Measurements from ENCODE around the gene SLC6A11.

DNA sequence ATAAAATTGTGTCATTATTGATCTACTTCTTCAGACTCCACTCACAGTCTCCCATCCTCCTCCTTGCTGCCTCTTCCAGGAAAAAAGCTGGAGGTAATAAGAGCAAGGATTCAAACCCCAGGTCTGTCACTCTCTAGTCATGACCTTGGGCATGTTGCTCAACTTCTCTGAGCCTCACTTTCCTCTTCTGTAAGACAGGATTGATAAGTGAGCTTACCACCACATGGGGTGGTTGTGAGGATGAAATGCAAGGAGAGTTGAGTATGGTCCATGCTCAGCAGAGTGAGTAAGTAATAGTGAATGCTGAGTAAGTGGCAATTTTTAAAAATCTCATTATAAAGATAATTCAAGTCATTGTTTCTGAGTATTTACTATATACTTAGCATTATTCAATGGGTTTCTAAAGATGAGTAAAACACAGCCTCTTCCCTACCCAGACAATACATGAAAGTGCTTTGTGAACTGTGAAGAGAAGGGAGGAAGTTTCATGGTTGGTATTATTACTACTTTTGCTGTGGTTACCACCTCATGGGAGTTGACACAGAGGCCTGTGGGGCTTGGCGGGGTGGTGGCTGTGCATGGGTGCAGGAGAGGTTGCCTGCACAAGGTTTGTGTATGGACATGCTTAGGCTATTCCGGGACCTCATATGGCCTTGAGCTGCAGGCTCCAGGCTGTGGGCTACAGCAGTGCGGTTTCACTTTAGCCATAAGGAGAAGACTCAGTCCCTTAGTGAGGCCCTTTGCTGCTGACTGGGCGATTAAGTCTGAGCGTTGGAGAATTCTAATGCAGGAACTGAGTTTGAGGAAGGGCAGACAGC, 30.0 kb downstream of the SLC6A11 start:
- TF ChIP-seq, protein P1, sequence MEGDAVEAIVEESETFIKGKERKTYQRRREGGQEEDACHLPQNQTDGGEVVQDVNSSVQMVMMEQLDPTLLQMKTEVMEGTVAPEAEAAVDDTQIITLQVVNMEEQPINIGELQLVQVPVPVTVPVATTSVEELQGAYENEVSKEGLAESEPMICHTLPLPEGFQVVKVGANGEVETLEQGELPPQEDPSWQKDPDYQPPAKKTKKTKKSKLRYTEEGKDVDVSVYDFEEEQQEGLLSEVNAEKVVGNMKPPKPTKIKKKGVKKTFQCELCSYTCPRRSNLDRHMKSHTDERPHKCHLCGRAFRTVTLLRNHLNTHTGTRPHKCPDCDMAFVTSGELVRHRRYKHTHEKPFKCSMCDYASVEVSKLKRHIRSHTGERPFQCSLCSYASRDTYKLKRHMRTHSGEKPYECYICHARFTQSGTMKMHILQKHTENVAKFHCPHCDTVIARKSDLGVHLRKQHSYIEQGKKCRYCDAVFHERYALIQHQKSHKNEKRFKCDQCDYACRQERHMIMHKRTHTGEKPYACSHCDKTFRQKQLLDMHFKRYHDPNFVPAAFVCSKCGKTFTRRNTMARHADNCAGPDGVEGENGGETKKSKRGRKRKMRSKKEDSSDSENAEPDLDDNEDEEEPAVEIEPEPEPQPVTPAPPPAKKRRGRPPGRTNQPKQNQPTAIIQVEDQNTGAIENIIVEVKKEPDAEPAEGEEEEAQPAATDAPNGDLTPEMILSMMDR (conservative IDR thresholded peaks at IDR 0.05) = no peak
- no peak for TF ChIP-seq EZH2 (IDR thresholded peaks at IDR 0.05; ENCODE audit: low read depth)
